HepG2 (cell line): ENCODE data around the gene LRRC28. TPM values are rescaled to one million over a fixed set of nuclear protein-coding genes. Genes with fewer than 3 reads are reported as not detected.

Experiments
- ATAD3A ChIP-seq: sonication (generic); formaldehyde crosslinking; IDR thresholded peaks from 2 replicates; pipeline ENCODE4 v1.4.0; 2020; ENCODE audit warnings: missing genetic modification reagents
- DR1 ChIP-seq: sonication (generic); formaldehyde crosslinking; IDR thresholded peaks from 2 replicates; pipeline ENCODE4 v1.8.0; 2021; ENCODE audit warnings: mild to moderate bottlenecking, missing genetic modification reagents, inconsistent platforms
- IKZF1 ChIP-seq: fragments of 450-650 bp; IDR thresholded peaks from 2 replicates; pipeline ENCODE4 v1.7.1; 2016
- ISX ChIP-seq: sonication (generic); formaldehyde crosslinking; conservative IDR thresholded peaks from 2 replicates; pipeline ENCODE4 v1.5.0; 2020; ENCODE audit warnings: missing genetic modification reagents
- PCBP2 ChIP-seq: fragments of 200-400 bp; formaldehyde crosslinking; optimal IDR thresholded peaks from 2 replicates; pipeline ENCODE3; 2018; ENCODE audit warnings: low read length, low read depth; ENCODE audit not compliant: poor library complexity, severe bottlenecking
- RNF2 ChIP-seq: fragments of 450-650 bp; conservative IDR thresholded peaks from 2 replicates; pipeline ENCODE4 v1.6.1; 2016; ENCODE audit warnings: low read depth
- TCF7 ChIP-seq: sonication (generic); IDR thresholded peaks from 2 replicates; pipeline ENCODE4 v1.6.1; 2016; ENCODE audit warnings: antibody characterized with exemption, low read depth
- TRIM24 ChIP-seq: sonication (generic); formaldehyde crosslinking; IDR thresholded peaks from 2 replicates; pipeline ENCODE4 v1.8.0; 2022; ENCODE audit warnings: mild to moderate bottlenecking, missing genetic modification reagents
- ZNF562 ChIP-seq: sonication (generic); formaldehyde crosslinking; IDR thresholded peaks from 2 replicates; pipeline ENCODE4 v1.8.0; 2022; ENCODE audit warnings: missing genetic modification reagents, borderline replicate concordance
- ZNF709 ChIP-seq: sonication (generic); formaldehyde crosslinking; IDR thresholded peaks from 2 replicates; pipeline ENCODE4 v1.5.0; 2020; ENCODE audit warnings: mild to moderate bottlenecking, missing genetic modification reagents
- polyA plus RNA-seq, 8 experiments: library from polyadenylated mRNA; depleted of rRNA in 3 of 8; stranded (reverse) in 7 of 8; unstranded in 1 of 8; fragments of >200 nt; fragmentation: Illumina TruSeq in 4 of 8; extraction: Trizol in 4 of 8; gene quantifications; 2 replicates each; pipeline versions ENCODE4 v1.2.1 to v1.2.3, GENCODE V29; 2011 to 2016; ENCODE audit warnings: low read depth in 4 of 8, missing spikeins in 1 of 8, mixed read lengths in 1 of 8; ENCODE audit not compliant: insufficient read depth in 1 of 8
- total RNA-seq, 5 experiments: library from RNA; depleted of rRNA; stranded (reverse); fragments of >200 nt; fragmentation: Illumina TruSeq; extraction: Trizol; gene quantifications; 2 replicates each; pipeline ENCODE4 v1.2.3, GENCODE V29; 2016; ENCODE audit warnings: low read depth in 1 of 5
- TF ChIP-seq, protein P1 (sequence below): sonication (generic); formaldehyde crosslinking; conservative IDR thresholded peaks from 2 replicates; pipeline ENCODE4 v1.4.0; 2020; ENCODE audit warnings: mild to moderate bottlenecking, missing genetic modification reagents, moderate library complexity
- TF ChIP-seq, protein P2 (sequence below): sonication (generic); formaldehyde crosslinking; IDR thresholded peaks from 2 replicates; pipeline ENCODE4 v1.4.0; 2020; ENCODE audit warnings: missing genetic modification reagents
- TF ChIP-seq, protein P3 (sequence below): fragments of 450-650 bp; IDR thresholded peaks from 2 replicates; pipeline ENCODE4 v1.6.1; 2017; ENCODE audit warnings: mild to moderate bottlenecking
- TF ChIP-seq, protein P4 (sequence below): IDR thresholded peaks from 2 replicates; pipeline ENCODE4 v1.6.1; 2016; ENCODE audit warnings: missing genetic modification reagents, missing compliant biosample characterization
- TF ChIP-seq, protein P5 (sequence below): sonication (generic); formaldehyde crosslinking; IDR thresholded peaks from 2 replicates; pipeline ENCODE4 v1.8.1; 2022; ENCODE audit warnings: low read depth, mild to moderate bottlenecking, missing genetic modification reagents
- TF ChIP-seq, protein P6 (sequence below): sonication (generic); formaldehyde crosslinking; IDR thresholded peaks from 2 replicates; pipeline ENCODE4 v1.5.0; 2020; ENCODE audit warnings: missing genetic modification reagents, mild to moderate bottlenecking, borderline replicate concordance

The LRRC28 gene
- total and polyA plus RNA-seq, 2 of the 13 experiments (the other 11 are each of a cell fraction or from before 2014, with no cell fraction given), result 17.5 to 21.3 TPM

DNA sequence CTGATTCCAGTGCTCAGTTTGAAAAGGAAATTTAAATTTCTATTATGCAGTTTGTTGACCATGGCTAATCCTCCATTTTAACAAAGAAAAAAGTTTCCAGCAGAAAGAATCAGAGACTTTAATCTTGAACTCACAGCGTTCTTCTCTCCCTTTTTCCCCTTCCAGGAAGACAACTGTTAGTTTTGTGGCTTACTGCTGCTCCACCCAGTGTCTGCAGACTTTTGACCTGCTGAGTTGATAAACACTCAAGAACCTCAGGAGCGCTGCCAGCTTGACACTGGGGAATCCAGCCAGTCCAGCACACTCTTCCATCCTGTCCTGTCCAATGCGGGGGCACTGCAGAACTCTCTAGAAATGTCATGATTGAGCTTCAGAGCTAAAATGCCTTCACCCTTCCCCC lies 134.6 kb downstream of the LRRC28 start (continued):
- TF ChIP-seq, protein P1, sequence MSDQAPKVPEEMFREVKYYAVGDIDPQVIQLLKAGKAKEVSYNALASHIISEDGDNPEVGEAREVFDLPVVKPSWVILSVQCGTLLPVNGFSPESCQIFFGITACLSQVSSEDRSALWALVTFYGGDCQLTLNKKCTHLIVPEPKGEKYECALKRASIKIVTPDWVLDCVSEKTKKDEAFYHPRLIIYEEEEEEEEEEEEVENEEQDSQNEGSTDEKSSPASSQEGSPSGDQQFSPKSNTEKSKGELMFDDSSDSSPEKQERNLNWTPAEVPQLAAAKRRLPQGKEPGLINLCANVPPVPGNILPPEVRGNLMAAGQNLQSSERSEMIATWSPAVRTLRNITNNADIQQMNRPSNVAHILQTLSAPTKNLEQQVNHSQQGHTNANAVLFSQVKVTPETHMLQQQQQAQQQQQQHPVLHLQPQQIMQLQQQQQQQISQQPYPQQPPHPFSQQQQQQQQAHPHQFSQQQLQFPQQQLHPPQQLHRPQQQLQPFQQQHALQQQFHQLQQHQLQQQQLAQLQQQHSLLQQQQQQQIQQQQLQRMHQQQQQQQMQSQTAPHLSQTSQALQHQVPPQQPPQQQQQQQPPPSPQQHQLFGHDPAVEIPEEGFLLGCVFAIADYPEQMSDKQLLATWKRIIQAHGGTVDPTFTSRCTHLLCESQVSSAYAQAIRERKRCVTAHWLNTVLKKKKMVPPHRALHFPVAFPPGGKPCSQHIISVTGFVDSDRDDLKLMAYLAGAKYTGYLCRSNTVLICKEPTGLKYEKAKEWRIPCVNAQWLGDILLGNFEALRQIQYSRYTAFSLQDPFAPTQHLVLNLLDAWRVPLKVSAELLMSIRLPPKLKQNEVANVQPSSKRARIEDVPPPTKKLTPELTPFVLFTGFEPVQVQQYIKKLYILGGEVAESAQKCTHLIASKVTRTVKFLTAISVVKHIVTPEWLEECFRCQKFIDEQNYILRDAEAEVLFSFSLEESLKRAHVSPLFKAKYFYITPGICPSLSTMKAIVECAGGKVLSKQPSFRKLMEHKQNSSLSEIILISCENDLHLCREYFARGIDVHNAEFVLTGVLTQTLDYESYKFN (CRISPR knock-in tag), result peak; percentile 15; the same call in 1 of the 2 replicates
- TF ChIP-seq TCF7 (0 out of 2 replicates have a peak, but pooled peaks have one; percentile 17), ISX (no peak), ZNF562 (CRISPR knock-in tag) (no peak), ZNF709 (CRISPR knock-in tag) (no peak), RNF2 (no peak), ATAD3A (CRISPR knock-in tag) (no peak), DR1 (CRISPR knock-in tag) (no peak), IKZF1 (no peak), TRIM24 (CRISPR knock-in tag) (no peak), PCBP2 (no peak)
- TF ChIP-seq, protein P2, sequence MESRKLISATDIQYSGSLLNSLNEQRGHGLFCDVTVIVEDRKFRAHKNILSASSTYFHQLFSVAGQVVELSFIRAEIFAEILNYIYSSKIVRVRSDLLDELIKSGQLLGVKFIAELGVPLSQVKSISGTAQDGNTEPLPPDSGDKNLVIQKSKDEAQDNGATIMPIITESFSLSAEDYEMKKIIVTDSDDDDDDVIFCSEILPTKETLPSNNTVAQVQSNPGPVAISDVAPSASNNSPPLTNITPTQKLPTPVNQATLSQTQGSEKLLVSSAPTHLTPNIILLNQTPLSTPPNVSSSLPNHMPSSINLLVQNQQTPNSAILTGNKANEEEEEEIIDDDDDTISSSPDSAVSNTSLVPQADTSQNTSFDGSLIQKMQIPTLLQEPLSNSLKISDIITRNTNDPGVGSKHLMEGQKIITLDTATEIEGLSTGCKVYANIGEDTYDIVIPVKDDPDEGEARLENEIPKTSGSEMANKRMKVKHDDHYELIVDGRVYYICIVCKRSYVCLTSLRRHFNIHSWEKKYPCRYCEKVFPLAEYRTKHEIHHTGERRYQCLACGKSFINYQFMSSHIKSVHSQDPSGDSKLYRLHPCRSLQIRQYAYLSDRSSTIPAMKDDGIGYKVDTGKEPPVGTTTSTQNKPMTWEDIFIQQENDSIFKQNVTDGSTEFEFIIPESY, result peak; percentile 36; the same call in 1 of the 2 replicates
- TF ChIP-seq, protein P3, sequence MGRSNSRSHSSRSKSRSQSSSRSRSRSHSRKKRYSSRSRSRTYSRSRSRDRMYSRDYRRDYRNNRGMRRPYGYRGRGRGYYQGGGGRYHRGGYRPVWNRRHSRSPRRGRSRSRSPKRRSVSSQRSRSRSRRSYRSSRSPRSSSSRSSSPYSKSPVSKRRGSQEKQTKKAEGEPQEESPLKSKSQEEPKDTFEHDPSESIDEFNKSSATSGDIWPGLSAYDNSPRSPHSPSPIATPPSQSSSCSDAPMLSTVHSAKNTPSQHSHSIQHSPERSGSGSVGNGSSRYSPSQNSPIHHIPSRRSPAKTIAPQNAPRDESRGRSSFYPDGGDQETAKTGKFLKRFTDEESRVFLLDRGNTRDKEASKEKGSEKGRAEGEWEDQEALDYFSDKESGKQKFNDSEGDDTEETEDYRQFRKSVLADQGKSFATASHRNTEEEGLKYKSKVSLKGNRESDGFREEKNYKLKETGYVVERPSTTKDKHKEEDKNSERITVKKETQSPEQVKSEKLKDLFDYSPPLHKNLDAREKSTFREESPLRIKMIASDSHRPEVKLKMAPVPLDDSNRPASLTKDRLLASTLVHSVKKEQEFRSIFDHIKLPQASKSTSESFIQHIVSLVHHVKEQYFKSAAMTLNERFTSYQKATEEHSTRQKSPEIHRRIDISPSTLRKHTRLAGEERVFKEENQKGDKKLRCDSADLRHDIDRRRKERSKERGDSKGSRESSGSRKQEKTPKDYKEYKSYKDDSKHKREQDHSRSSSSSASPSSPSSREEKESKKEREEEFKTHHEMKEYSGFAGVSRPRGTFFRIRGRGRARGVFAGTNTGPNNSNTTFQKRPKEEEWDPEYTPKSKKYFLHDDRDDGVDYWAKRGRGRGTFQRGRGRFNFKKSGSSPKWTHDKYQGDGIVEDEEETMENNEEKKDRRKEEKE, result no peak
- TF ChIP-seq, protein P4, sequence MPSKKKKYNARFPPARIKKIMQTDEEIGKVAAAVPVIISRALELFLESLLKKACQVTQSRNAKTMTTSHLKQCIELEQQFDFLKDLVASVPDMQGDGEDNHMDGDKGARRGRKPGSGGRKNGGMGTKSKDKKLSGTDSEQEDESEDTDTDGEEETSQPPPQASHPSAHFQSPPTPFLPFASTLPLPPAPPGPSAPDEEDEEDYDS (CRISPR knock-in tag), result no peak
- TF ChIP-seq, protein P5, sequence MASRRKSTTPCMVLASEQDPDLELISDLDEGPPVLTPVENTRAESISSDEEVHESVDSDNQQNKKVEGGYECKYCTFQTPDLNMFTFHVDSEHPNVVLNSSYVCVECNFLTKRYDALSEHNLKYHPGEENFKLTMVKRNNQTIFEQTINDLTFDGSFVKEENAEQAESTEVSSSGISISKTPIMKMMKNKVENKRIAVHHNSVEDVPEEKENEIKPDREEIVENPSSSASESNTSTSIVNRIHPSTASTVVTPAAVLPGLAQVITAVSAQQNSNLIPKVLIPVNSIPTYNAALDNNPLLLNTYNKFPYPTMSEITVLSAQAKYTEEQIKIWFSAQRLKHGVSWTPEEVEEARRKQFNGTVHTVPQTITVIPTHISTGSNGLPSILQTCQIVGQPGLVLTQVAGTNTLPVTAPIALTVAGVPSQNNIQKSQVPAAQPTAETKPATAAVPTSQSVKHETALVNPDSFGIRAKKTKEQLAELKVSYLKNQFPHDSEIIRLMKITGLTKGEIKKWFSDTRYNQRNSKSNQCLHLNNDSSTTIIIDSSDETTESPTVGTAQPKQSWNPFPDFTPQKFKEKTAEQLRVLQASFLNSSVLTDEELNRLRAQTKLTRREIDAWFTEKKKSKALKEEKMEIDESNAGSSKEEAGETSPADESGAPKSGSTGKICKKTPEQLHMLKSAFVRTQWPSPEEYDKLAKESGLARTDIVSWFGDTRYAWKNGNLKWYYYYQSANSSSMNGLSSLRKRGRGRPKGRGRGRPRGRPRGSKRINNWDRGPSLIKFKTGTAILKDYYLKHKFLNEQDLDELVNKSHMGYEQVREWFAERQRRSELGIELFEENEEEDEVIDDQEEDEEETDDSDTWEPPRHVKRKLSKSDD (CRISPR knock-in tag), result no peak
- TF ChIP-seq, protein P6, sequence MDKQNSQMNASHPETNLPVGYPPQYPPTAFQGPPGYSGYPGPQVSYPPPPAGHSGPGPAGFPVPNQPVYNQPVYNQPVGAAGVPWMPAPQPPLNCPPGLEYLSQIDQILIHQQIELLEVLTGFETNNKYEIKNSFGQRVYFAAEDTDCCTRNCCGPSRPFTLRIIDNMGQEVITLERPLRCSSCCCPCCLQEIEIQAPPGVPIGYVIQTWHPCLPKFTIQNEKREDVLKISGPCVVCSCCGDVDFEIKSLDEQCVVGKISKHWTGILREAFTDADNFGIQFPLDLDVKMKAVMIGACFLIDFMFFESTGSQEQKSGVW, result no peak
